ENCODE measurements around the gene ZBTB17. TPM values are rescaled to one million over a fixed set of nuclear protein-coding genes. Genes with fewer than 3 reads are reported as not detected.

ZBTB17 gene
- total and polyA plus RNA-seq, 4 donors: 16.7 to 50.8 (median 39.0) TPM

Small RNA genes within 50 kb of the gene (small RNA-seq; reads per million reads assigned to genes)
- gene AL034555.1 (ENCODE audit: low replicate concordance) (not detected), gene AL355994.1 (ENCODE audit: low replicate concordance) (not detected), gene AL355994.5 (ENCODE audit: low replicate concordance) (not detected)

Other genes with a start within 250 kb of the ZBTB17 start
- gene SLC25A34, start 239.8 kb downstream of the ZBTB17 start, total RNA-seq: 1 to 10 TPM in 1 of 2 donors, under 1 TPM in 1; 0.59 to 3.1 TPM
- gene SLC25A34, start 239.8 kb downstream of the ZBTB17 start, polyA plus RNA-seq (ENCODE audit: insufficient read length in 2 of 2): 1 to 10 TPM; 4.4 to 7.7 TPM
- not detected for gene TMEM82, start 233.6 kb downstream of the ZBTB17 start, total RNA-seq
- gene TMEM82, start 233.6 kb downstream of the ZBTB17 start, polyA plus RNA-seq (ENCODE audit: insufficient read length in 2 of 2): not detected
- 10 to 100 TPM in 1 of 2 donors, 1 to 10 TPM in 1; 9.3 to 18.6 TPM for gene FBLIM1, start 217.3 kb downstream of the ZBTB17 start, total RNA-seq
- gene FBLIM1, start 217.3 kb downstream of the ZBTB17 start, polyA plus RNA-seq (ENCODE audit: insufficient read length in 2 of 2): 10 to 100 TPM; 13.6 to 19.4 TPM
- 1 to 10 TPM; 3.3 to 8.4 TPM for gene UQCRHL, start 168.5 kb downstream of the ZBTB17 start, total RNA-seq
- gene UQCRHL, start 168.5 kb downstream of the ZBTB17 start, polyA plus RNA-seq (ENCODE audit: insufficient read length in 2 of 2): 1 to 10 TPM; 1.3 to 2.2 TPM
- 10 to 100 TPM; 37.9 to 59.0 TPM for gene SPEN, start 128.4 kb downstream of the ZBTB17 start, total RNA-seq
- 10 to 100 TPM; 74.6 to 79.9 TPM for gene SPEN, start 128.4 kb downstream of the ZBTB17 start, polyA plus RNA-seq (ENCODE audit: insufficient read length in 2 of 2)
- 1 to 10 TPM in 1 of 2 donors, under 1 TPM in 1; 0.99 to 2.5 TPM for gene SRARP, start 28.1 kb upstream of the ZBTB17 start, total RNA-seq
- gene SRARP, start 28.1 kb upstream of the ZBTB17 start, polyA plus RNA-seq (ENCODE audit: insufficient read length in 2 of 2): 1 to 10 TPM; 1.7 to 1.8 TPM
- 1 to 10 TPM; 1.4 to 1.6 TPM for gene HSPB7, start 41.9 kb upstream of the ZBTB17 start, total RNA-seq
- 1 to 10 TPM; 2.6 to 2.7 TPM for gene HSPB7, start 41.9 kb upstream of the ZBTB17 start, polyA plus RNA-seq (ENCODE audit: insufficient read length in 2 of 2)
- 1 to 10 TPM in 1 of 2 donors, under 1 TPM in 1; 0.10 to 1.8 TPM for gene CLCNKA, start 45.9 kb upstream of the ZBTB17 start, total RNA-seq
- 1 to 10 TPM in 1 of 2 donors, not detected in 1; 1.0 TPM for gene CLCNKA, start 45.9 kb upstream of the ZBTB17 start, polyA plus RNA-seq (ENCODE audit: insufficient read length in 2 of 2)
- 1 to 10 TPM in 1 of 2 donors, under 1 TPM in 1; 0.40 to 1.9 TPM for gene CLCNKB, start 67.7 kb upstream of the ZBTB17 start, total RNA-seq
- 1 to 10 TPM; 1.1 to 1.3 TPM for gene CLCNKB, start 67.7 kb upstream of the ZBTB17 start, polyA plus RNA-seq (ENCODE audit: insufficient read length in 2 of 2)
- gene FAM131C, start 97.5 kb upstream of the ZBTB17 start, total RNA-seq: 1 to 10 TPM; 1.9 to 2.8 TPM
- 10 to 100 TPM; 22.4 to 26.4 TPM for gene FAM131C, start 97.5 kb upstream of the ZBTB17 start, polyA plus RNA-seq (ENCODE audit: insufficient read length in 2 of 2)
- gene EPHA2, start 180.0 kb upstream of the ZBTB17 start, total RNA-seq: 1 to 10 TPM; 4.4 to 5.0 TPM
- gene EPHA2, start 180.0 kb upstream of the ZBTB17 start, polyA plus RNA-seq (ENCODE audit: insufficient read length in 2 of 2): 1 to 10 TPM; 2.4 to 3.7 TPM
- 1 to 10 TPM; 1.6 to 2.8 TPM for gene ARHGEF19, start 236.6 kb upstream of the ZBTB17 start, total RNA-seq
- gene ARHGEF19, start 236.6 kb upstream of the ZBTB17 start, polyA plus RNA-seq (ENCODE audit: insufficient read length in 2 of 2): 1 to 10 TPM; 2.3 to 5.1 TPM

Measured in spinal cord (tissue), 4 donors.